Measurements from ENCODE around the gene NAA38. TPM values are rescaled to one million over a fixed set of nuclear protein-coding genes. Genes with fewer than 3 reads are reported as not detected.
A peak's percentile ranks its signal among the peaks of the same experiment; 100 is the strongest.

The NAA38 gene
- total RNA-seq, 6 experiments from 2014 or later: 27.2 to 43.0 (median 30.8) TPM

GRCh38 chr17:7862692-7863437 lies 5.5 kb upstream of the NAA38 start:
- intact Hi-C loops (cut with DNase I): loop anchor here in 1 of 2 donors (5.0 kb wide), 1 partner anchor 34 kb away; no protein-coding TSS in a partner anchor
- TF ChIP-seq POLR2A (IDR thresholded peaks at IDR 0.05) (no peak), CTCF (IDR thresholded peaks at IDR 0.05) (peak; percentile 65 to 83 (median 81))
- peak in 2 of 4 donors; percentile 16 to 25 for ATAC-seq

GRCh38 chr17:7859028-7859427 lies 1.7 kb upstream of the NAA38 start:
- no peak for ATAC-seq
- TF ChIP-seq POLR2A (IDR thresholded peaks at IDR 0.05) (no peak), CTCF (IDR thresholded peaks at IDR 0.05) (no peak)
- no peak for DNase-seq
- intact Hi-C loops (cut with DNase I): no loop called here
- H3K4me1 ChIP-seq: peaks cover 0 to 28% (median 11%) of the 10 kb centered on the region in 4 donors
- peak overlapping the region in 2 of 3 donors; percentile 86 to 97 for H3K4me3 ChIP-seq
- no peaks in the 10 kb centered on the region for H3K27me3 ChIP-seq
- H3K9me3 ChIP-seq: no peaks in the 10 kb centered on the region
- WGBS (ENCODE audit: insufficient coverage, low coverage, low lambda C conversion rate, missing lambda C conversion rate): 75% methylated on average over 7 of the region's 8 CpGs
- peaks cover 0 to under 1% (median under 1%) of the 10 kb centered on the region in 4 donors for H3K36me3 ChIP-seq
- peak overlapping the region in 1 of 3 donors; percentile 84 for H3K27ac ChIP-seq

More at GRCh38 chr17:7862692-7863437, 5.5 kb upstream of the NAA38 start:
- H3K4me1 ChIP-seq: peaks cover 0 to 15% (median 7%) of the 10 kb centered on the region in 4 donors
- H3K27ac ChIP-seq: no peak overlapping the region
- no peaks in the 10 kb centered on the region for H3K9me3 ChIP-seq
- H3K4me3 ChIP-seq: no peak overlapping the region
- DNase-seq: no peak
- no peaks in the 10 kb centered on the region for H3K36me3 ChIP-seq
- H3K27me3 ChIP-seq: no peaks in the 10 kb centered on the region
- WGBS (ENCODE audit: insufficient coverage, low coverage, low lambda C conversion rate, missing lambda C conversion rate): 16% methylated on average over 3 of the region's 3 CpGs

GRCh38 chr17:7858522-7858810 lies 1.1 kb upstream of the NAA38 start:
- peaks cover 0 to 6% (median 2%) of the 10 kb centered on the region in 4 donors for H3K36me3 ChIP-seq
- TF ChIP-seq POLR2A (IDR thresholded peaks at IDR 0.05) (no peak), CTCF (IDR thresholded peaks at IDR 0.05) (peak; percentile 36 to 50 (median 46))
- no peaks in the 10 kb centered on the region for H3K27me3 ChIP-seq
- H3K4me3 ChIP-seq: peak overlapping the region; percentile 72 to 97 (median 86)
- intact Hi-C loops (cut with DNase I): no loop called here
- H3K9me3 ChIP-seq: no peaks in the 10 kb centered on the region
- DNase-seq (peak; percentile 55 to 69 (median 66)), ATAC-seq (peak; percentile 5 to 17 (median 12))
- H3K27ac ChIP-seq: peak overlapping the region; percentile 73 to 84 (median 84)
- H3K4me1 ChIP-seq: peaks cover 0 to 28% (median 11%) of the 10 kb centered on the region in 4 donors
- WGBS (ENCODE audit: insufficient coverage, low coverage, low lambda C conversion rate, missing lambda C conversion rate): 2% methylated on average over 11 of the region's 20 CpGs

GRCh38 chr17:7857713-7858521 lies 558 bp upstream of the NAA38 start, which contains the start of gene CYB5D1:
Gene CYB5D1 (plus strand): TSS chr17:7858003. CDS start chr17:7858135, 132 bp downstream.
- H3K27ac ChIP-seq: peak within 1 kb of the TSS; percentile 73 to 84 (median 84)
- intact Hi-C loops (cut with DNase I): no loop called here
- H3K27me3 ChIP-seq: no peaks in the 10 kb centered on the region
- ATAC-seq: peak; percentile 62 to 72 (median 67)
- peak within 1 kb of the TSS; percentile 72 to 97 (median 86) for H3K4me3 ChIP-seq
- H3K36me3 ChIP-seq: peaks cover 0 to 12% (median 3%) of the 10 kb centered on the region in 4 donors
- DNase-seq: peak; percentile 88 to 94 (median 92)
- WGBS (ENCODE audit: insufficient coverage, low coverage, low lambda C conversion rate, missing lambda C conversion rate): under 1% methylated on average over 34 of the region's 48 CpGs
- TF ChIP-seq POLR2A (IDR thresholded peaks at IDR 0.05): no peak
- no peak for TF ChIP-seq CTCF (IDR thresholded peaks at IDR 0.05)
- peaks cover 0 to 24% (median 9%) of the 10 kb centered on the region in 4 donors for H3K4me1 ChIP-seq
- no peaks in the 10 kb centered on the region for H3K9me3 ChIP-seq

Data from right lobe of liver (tissue), 6 donors.